Esophagus (tissue), 2 donors: ENCODE results near the gene TRMT61A. TPM values are rescaled to one million over a fixed set of nuclear protein-coding genes. Genes with fewer than 3 reads are reported as not detected.

Source experiments
- H3K27ac ChIP-seq, 2 donors: one replicate each; pipeline ENCODE4 v1.5.1; 2013; ENCODE audit warnings: low read depth in 2 of 2, mild to moderate bottlenecking in 2 of 2, inconsistent platforms in 1 of 2, low read length in 1 of 2, moderate library complexity in 1 of 2
- H3K27me3 ChIP-seq, 2 donors: one replicate each; pipeline ENCODE4 v1.6.1; 2013; ENCODE audit warnings: low read length in 2 of 2, control low read depth in 1 of 2, mild to moderate bottlenecking in 1 of 2; ENCODE audit not compliant: insufficient read depth in 2 of 2, control insufficient read depth in 1 of 2
- H3K36me3 ChIP-seq, 2 donors: one replicate each; pipeline ENCODE4 v1.6.1; 2013; ENCODE audit warnings: low read length in 1 of 2; ENCODE audit not compliant: control insufficient read depth in 2 of 2, insufficient read depth in 2 of 2
- H3K4me1 ChIP-seq, 2 donors: one replicate each; pipeline ENCODE4 v1.6.1; 2013; ENCODE audit warnings: low read length in 1 of 2; ENCODE audit not compliant: control insufficient read depth in 2 of 2, insufficient read depth in 2 of 2
- H3K4me3 ChIP-seq, 2 donors: one replicate each; pipeline ENCODE4 v1.5.1; 2013; ENCODE audit warnings: low read length in 2 of 2, mild to moderate bottlenecking in 2 of 2, low read depth in 1 of 2, moderate library complexity in 1 of 2
- H3K9me3 ChIP-seq, 2 donors: one replicate each; pipeline ENCODE4 v1.6.1; 2013; ENCODE audit warnings: mild to moderate bottlenecking in 2 of 2, low read depth in 1 of 2, low read length in 1 of 2, moderate library complexity in 1 of 2; ENCODE audit not compliant: control insufficient read depth in 2 of 2, insufficient read depth in 1 of 2
- WGBS, 2 donors: extraction: QIAGEN DNeasy Blood & Tissue Kit; methylation state at CpG; one replicate each; pipeline ENCODE4 v1.1.7; 2013; 5-methylcytosine and 5-hydroxymethylcytosine counted together
- polyA plus RNA-seq, 2 donors: library from polyadenylated mRNA; stranded (reverse); fragments of 200-250 nt; gene quantifications; one replicate each; pipeline ENCODE4 v1.2.3, GENCODE V29; 2013
- donor health status: healthy with polysubstance abuse.
- donor health status: Bipolar disorder and iron deficiency.

Gene TRMT61A
- polyA plus RNA-seq, 2 donors, result 11.0 to 11.5 TPM

GRCh38 chr14:103527408-103528145, 1.4 kb upstream of the TRMT61A start:
- no peaks in the 10 kb centered on the region for H3K27me3 ChIP-seq
- no peak overlapping the region for H3K4me3 ChIP-seq
- H3K9me3 ChIP-seq, result no peaks in the 10 kb centered on the region
- 75 to 77% methylated on average over 14 of the region's 14 CpGs for WGBS, 2 donors
- peak overlapping the region; percentile 84 to 87 for H3K27ac ChIP-seq
- peaks cover 0 to 10% of the 10 kb centered on the region in 2 donors for H3K36me3 ChIP-seq
- H3K4me1 ChIP-seq, result peaks cover 25 to 28% of the 10 kb centered on the region in 2 donors

DNA sequence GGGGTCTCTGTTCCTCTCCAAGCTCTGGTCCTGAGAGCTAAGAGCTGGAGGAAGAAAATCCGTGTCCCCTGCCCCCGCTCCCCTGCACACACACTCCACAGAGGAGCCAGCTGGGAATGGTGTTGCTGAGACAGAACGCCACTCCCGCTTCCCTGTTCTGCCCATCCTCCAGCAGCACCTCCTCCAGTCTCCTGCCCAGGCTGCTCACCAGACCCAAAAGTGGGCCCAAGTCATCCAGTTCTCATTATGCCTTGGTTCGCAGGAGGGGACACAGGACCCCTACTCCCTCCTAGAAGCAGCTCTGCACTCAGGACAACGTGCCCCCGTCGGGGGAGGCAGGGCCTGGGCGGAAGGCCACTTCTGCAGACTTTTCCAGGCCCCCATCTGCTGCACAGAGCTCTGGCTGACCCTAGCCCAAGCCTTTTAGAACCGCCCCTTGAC, 830 bp upstream of the TRMT61A start:
- Histone ChIP-seq H3K4me1 (peaks cover 21 to 23% of the 10 kb centered on the region in 2 donors), H3K4me3 (peak overlapping the region; percentile 66 to 73), H3K36me3 (peaks cover 0 to 15% of the 10 kb centered on the region in 2 donors), H3K27ac (peak overlapping the region; percentile 84 to 87), H3K9me3 (no peaks in the 10 kb centered on the region), H3K27me3 (no peaks in the 10 kb centered on the region)
- 40 to 43% methylated on average over 10 of the region's 10 CpGs for WGBS, 2 donors

DNA sequence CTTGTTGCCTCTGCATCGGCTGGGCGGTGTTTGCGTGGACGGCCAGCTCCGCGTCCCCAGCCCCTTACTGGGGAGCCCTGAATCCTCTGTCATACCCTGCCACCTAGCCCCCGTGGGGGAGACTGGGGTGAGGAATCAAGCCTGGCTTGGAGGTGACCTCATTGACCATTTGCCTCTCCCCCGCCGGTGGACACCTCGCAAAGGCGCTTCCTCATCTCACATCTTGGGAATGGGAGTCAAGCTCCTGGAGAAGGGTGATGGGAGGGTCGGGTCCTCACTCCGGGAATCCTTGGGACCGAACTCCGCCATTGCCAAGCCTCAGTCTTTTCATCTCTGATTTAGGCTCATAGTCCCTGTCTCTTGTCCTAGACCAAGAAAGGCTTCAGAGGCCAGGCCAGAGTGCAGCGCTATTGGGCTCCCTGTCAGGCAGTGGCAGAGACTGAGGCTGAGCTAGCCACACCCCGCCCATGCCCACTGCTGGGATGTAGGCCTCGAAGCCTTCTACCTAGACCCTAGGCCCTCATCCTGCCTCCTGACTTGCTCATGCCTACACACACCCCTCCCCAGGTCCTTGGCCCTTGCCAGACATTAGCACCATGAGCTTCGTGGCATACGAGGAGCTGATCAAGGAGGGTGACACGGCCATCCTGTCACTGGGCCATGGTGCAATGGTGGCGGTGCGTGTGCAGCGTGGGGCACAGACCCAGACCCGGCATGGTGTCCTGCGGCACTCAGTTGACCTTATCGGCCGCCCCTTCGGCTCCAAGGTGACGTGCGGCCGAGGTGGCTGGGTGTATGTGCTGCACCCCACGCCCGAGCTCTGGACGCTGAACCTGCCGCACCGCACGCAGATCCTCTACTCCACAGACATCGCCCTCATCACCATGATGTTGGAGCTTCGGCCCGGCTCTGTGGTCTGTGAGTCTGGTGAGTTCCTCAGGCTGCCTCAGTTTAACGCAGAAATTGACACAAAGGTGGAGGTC, 678 bp downstream of the TRMT61A start:
- Histone ChIP-seq H3K36me3 (peaks cover 0 to 27% of the 10 kb centered on the region in 2 donors), H3K27me3 (no peaks in the 10 kb centered on the region), H3K4me1 (peaks cover 20 to 22% of the 10 kb centered on the region in 2 donors), H3K9me3 (no peaks in the 10 kb centered on the region), H3K4me3 (peak overlapping the region; percentile 66 to 73), H3K27ac (peak overlapping the region; percentile 25 to 65)
- 47 to 48% methylated on average over 42 of the region's 42 CpGs for WGBS, 2 donors

- Histone ChIP-seq H3K4me1 (peaks cover 20 to 22% of the 10 kb centered on the region in 2 donors), H3K36me3 (peaks cover 0 to 30% of the 10 kb centered on the region in 2 donors), H3K4me3 (peak overlapping the region in 1 of 2 donors; percentile 66)
These were observed 1.4 kb downstream of the TRMT61A start for GRCh38 chr14:103530390-103530789.

DNA sequence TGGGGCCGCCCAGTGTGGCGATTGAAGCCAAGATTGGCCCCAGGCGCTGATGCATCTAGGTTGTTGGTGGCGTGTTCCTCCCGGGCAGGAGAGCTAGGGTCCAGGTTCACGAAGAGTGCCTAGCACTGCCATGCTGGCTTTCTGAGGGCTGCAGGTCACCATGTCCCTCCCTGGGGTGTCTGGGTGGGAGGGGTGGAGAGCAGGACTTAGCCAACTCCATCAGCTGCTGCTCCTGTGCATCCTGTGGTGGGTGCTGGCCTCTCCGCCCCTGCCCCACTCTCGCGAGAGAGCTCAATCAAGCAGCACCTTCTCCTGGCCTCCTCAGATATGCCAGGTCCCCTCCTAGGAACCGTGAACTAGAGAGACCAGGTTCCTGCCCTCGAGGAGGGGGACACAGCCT, 1.8 kb downstream of the TRMT61A start:
- H3K27me3 ChIP-seq, result no peaks in the 10 kb centered on the region
- no peak overlapping the region for H3K4me3 ChIP-seq
- peaks cover 0 to 34% of the 10 kb centered on the region in 2 donors for H3K36me3 ChIP-seq
- WGBS, 2 donors, result 87 to 93% methylated on average over 10 to 11 of the region's 11 CpGs
- no peak overlapping the region for H3K27ac ChIP-seq
- H3K9me3 ChIP-seq, result no peaks in the 10 kb centered on the region
- H3K4me1 ChIP-seq, result peaks cover 20 to 25% of the 10 kb centered on the region in 2 donors

More at GRCh38 chr14:103530390-103530789, 1.4 kb downstream of the TRMT61A start:
- no peaks in the 10 kb centered on the region for H3K27me3 ChIP-seq
- 47 to 58% methylated on average over 7 of the region's 7 CpGs for WGBS, 2 donors
- no peaks in the 10 kb centered on the region for H3K9me3 ChIP-seq
- H3K27ac ChIP-seq, result no peak overlapping the region

DNA sequence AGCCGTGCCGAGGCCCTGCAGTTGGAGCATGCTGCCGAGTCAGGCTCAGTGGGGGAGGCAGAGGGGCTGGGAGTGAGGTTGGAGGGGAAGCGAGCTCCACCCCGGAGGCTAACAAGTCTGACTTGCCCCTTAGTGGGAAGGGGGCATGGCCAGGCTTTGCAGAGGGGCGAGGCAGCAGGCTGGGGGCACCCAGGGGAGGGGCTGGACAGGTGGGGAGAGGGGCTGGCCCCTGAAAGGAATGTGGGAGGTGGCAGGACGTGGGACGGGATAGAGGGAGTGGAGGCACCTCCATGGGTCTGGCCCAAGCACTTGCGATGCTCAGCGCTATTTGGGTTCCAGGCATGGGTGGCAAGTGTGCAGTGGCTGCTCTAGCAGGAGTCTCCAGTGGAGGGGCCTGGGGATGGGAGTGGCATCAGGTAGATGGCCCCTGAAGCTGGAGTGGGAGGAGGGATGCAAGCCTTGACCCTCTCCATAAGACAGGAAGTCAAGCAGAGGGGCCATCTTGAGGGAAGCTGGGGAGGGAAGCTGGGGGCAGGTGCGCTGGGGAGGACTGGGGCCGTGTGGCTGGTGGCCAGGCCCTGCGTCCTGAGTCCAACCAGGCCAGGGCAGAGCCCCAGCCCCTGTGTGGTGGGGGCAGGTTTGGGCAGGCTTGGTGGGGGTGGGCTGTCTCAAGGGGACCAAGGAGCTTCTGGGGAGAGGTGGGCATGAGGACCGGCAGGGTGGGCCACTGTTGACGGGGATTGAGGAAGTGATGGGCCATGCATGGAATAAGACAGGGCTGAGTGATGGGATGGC, 2.6 kb downstream of the TRMT61A start:
- peaks cover 0 to 38% of the 10 kb centered on the region in 2 donors for H3K36me3 ChIP-seq
- WGBS, 2 donors, result 86 to 88% methylated on average over 15 of the region's 15 CpGs
- H3K9me3 ChIP-seq, result no peaks in the 10 kb centered on the region
- H3K4me1 ChIP-seq, result peaks cover 20 to 26% of the 10 kb centered on the region in 2 donors
- H3K4me3 ChIP-seq, result no peak overlapping the region
- H3K27me3 ChIP-seq, result no peaks in the 10 kb centered on the region
- H3K27ac ChIP-seq, result no peak overlapping the region

- peak overlapping the region; percentile 52 to 69 for H3K27ac ChIP-seq
- no peak overlapping the region for H3K4me3 ChIP-seq
- WGBS, 2 donors, result 79 to 82% methylated on average over 32 of the region's 32 CpGs
- H3K27me3 ChIP-seq, result no peaks in the 10 kb centered on the region
- H3K9me3 ChIP-seq, result no peaks in the 10 kb centered on the region
- peaks cover 0 to 40% of the 10 kb centered on the region in 2 donors for H3K36me3 ChIP-seq
- H3K4me1 ChIP-seq, result peaks cover 20 to 25% of the 10 kb centered on the region in 2 donors
These were observed 3.5 kb downstream of the TRMT61A start for GRCh38 chr14:103532216-103533136.

DNA sequence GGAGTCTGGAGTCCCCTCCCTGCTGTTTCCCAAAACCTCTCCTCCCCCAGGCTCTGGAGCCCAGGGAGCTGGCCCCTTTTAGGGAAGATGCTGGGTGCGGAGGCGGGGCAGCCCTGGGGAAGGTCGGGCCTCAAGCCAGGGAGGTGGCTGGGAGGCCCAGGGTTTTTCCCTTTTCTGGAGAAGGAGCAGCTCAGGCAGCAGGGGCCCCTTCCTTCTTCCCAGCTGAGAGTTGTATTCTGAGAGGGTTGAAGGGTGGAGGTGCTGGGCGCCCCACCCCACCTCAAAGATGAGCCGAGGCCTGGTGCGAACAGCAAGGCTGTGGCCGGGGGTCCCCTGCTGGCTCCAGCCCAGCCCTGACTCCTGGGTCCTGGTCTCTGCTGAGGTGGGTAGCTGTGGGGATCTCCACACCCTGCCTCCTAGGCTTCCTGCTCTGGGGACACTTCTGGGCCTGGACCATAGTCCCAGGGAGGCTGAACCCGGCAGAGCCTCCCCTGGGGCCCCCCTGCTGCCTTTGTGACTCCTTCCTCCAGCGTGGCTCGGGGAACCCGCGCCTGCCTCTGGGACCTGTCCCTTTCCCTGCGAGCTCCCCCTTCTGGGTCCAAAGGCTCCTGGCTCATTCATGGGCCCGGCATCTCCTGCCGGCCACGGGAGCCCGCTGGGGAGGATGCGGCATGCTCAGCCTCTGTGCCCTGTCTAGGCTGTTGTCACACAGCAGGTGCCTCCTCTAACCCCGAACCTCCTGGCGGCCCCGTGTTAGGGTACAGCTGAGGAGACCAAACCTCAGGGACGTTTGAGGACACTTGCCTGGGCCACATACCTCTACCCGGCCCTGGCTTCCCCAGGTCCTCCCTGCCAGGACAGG, 4.4 kb downstream of the TRMT61A start:
- Histone ChIP-seq H3K4me1 (peaks cover 14 to 18% of the 10 kb centered on the region in 2 donors), H3K36me3 (peaks cover 0 to 40% of the 10 kb centered on the region in 2 donors), H3K27ac (peak overlapping the region; percentile 52 to 77), H3K27me3 (no peaks in the 10 kb centered on the region), H3K9me3 (no peaks in the 10 kb centered on the region), H3K4me3 (no peak overlapping the region)
- WGBS, 2 donors, result 68 to 72% methylated on average over 21 to 23 of the region's 23 CpGs
